ENCODE data around the gene C1D. TPM values are rescaled to one million over a fixed set of nuclear protein-coding genes. Genes with fewer than 3 reads are reported as not detected.
"Not testable (repeated sequence)": the region's sequence is repeated elsewhere in the genome, so short reads cannot be mapped to it uniquely, and the experiment has no call there.

C1D gene
- total and polyA plus RNA-seq, 2 experiments from 2014 or later, result 29.4 to 55.6 TPM

- no peak overlapping the region for H3K4me3 ChIP-seq
- H3K27me3 ChIP-seq, result no peaks in the 10 kb centered on the region
- H3K36me3 ChIP-seq (replicated peaks; ENCODE audit: insufficient read depth, low read depth), result no peaks in the 10 kb centered on the region
- H4K20me1 ChIP-seq (ENCODE audit: insufficient read depth, poor library complexity, severe bottlenecking), result no peaks in the 10 kb centered on the region
- WGBS (ENCODE audit: low lambda C conversion rate, missing lambda C conversion rate), result 87% methylated on average over 3 of the region's 3 CpGs
- no peak for TF ChIP-seq EZH2phosphoT487 (IDR thresholded peaks at IDR 0.05; ENCODE audit: low read depth, severe bottlenecking, unreplicated experiment)
- TF ChIP-seq EZH2 (IDR thresholded peaks at IDR 0.05; ENCODE audit: borderline replicate concordance), result no peak
- no peak for TF ChIP-seq CTCF (IDR thresholded peaks at IDR 0.05; ENCODE audit: poor library complexity)
- H3K27ac ChIP-seq, result no peak overlapping the region
- no peak for DNase-seq (ENCODE audit: low spot score)
- no peaks in the 10 kb centered on the region for H3K9me3 ChIP-seq (ENCODE audit: low read depth)
- no peaks in the 10 kb centered on the region for H3K9me2 ChIP-seq (replicated peaks; ENCODE audit: insufficient read depth)
- H2AFZ ChIP-seq, result no peak overlapping the region
- no peaks in the 10 kb centered on the region for H3K79me2 ChIP-seq
- H3K4me1 ChIP-seq (ENCODE audit: insufficient read depth), result no peaks in the 10 kb centered on the region
- H3K4me2 ChIP-seq, result no peak overlapping the region
Observed at GRCh38 chr2:67997528-67997900, 65.3 kb downstream of the C1D start.

DNA sequence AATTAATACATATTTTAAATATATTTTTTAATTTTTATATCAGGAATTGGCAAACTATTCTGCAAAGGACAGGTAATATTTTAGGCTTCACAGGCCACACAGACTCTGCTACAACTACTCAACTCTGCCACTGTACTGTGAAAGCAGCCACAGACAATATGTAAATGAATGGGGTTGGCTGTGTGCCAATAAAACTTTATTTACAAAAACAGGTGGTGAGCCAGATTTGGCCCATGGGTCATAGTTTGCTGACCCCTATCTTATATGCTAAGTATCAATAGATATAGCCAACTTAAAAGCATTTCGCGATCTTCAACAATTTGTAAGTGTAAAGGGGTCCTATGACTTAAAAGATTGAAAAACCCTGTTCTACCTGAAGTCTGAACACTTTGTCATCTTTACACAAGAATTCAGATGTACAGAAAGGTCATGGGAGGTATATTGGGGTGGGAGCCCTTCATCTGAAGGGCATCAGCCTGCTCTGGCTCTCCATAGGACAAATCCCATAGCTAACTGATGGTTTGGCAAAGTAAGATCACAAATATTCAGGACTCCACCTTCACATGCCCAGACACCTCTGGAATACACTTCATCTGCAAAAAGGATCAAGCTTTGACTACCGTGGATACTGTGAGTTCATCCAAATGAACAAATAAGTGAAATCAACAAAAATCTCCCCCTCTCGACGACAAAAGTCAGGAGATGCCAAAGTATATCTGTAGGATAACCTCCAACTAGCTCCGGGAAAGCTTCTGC lies 65.9 kb downstream of the C1D start:
- 95% methylated on average over 6 of the region's 6 CpGs for WGBS (ENCODE audit: low lambda C conversion rate, missing lambda C conversion rate)
- H3K27me3 ChIP-seq, result no peaks in the 10 kb centered on the region
- no peaks in the 10 kb centered on the region for H3K9me2 ChIP-seq (replicated peaks; ENCODE audit: insufficient read depth)
- no peak overlapping the region for H3K4me2 ChIP-seq
- no peaks in the 10 kb centered on the region for H3K9me3 ChIP-seq (ENCODE audit: low read depth)
- no peak for DNase-seq (ENCODE audit: low spot score)
- H3K27ac ChIP-seq, result no peak overlapping the region
- no peaks in the 10 kb centered on the region for H3K79me2 ChIP-seq
- no peak overlapping the region for H3K4me3 ChIP-seq
- H3K36me3 ChIP-seq (replicated peaks; ENCODE audit: insufficient read depth, low read depth), result no peaks in the 10 kb centered on the region
- TF ChIP-seq EZH2 (IDR thresholded peaks at IDR 0.05; ENCODE audit: borderline replicate concordance), result no peak
- no peak for TF ChIP-seq CTCF (IDR thresholded peaks at IDR 0.05; ENCODE audit: poor library complexity)
- TF ChIP-seq EZH2phosphoT487 (IDR thresholded peaks at IDR 0.05; ENCODE audit: low read depth, severe bottlenecking, unreplicated experiment), result no peak
- H2AFZ ChIP-seq, result no peak overlapping the region
- H3K4me1 ChIP-seq (ENCODE audit: insufficient read depth), result no peaks in the 10 kb centered on the region
- H4K20me1 ChIP-seq (ENCODE audit: insufficient read depth, poor library complexity, severe bottlenecking), result no peaks in the 10 kb centered on the region

DNA sequence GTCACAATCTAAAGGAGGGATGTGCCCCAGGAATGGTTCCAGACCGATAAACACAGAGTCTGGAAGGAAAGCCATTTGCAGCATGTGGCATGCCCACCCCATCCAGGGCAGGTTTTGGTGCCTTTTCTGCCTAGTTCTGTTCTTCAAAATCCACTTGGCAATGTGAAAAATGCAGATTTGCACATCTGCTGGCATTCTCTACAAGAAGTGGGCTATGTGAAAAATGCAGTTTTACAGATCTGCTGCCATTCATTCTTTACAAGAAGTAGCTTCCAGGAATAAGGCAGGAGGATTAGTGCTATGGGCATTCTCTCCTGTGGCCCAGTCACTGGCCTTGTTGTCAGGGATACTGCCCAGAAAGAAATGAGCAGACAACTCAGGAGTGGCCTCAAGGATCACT lies 68.1 kb downstream of the C1D start:
- Histone ChIP-seq H3K4me2 (no peak overlapping the region), H3K9me2 (replicated peaks; ENCODE audit: insufficient read depth) (no peaks in the 10 kb centered on the region), H2AFZ (no peak overlapping the region), H3K27me3 (no peaks in the 10 kb centered on the region), H4K20me1 (ENCODE audit: insufficient read depth, poor library complexity, severe bottlenecking) (no peaks in the 10 kb centered on the region), H3K9me3 (ENCODE audit: low read depth) (no peaks in the 10 kb centered on the region), H3K79me2 (no peaks in the 10 kb centered on the region), H3K4me3 (no peak overlapping the region), H3K27ac (no peak overlapping the region), H3K36me3 (replicated peaks; ENCODE audit: insufficient read depth, low read depth) (no peaks in the 10 kb centered on the region), H3K4me1 (ENCODE audit: insufficient read depth) (no peaks in the 10 kb centered on the region)
- DNase-seq (ENCODE audit: low spot score), result no peak
- WGBS (ENCODE audit: low lambda C conversion rate, missing lambda C conversion rate), result 81% methylated on average over 1 of the region's 1 CpG
- TF ChIP-seq EZH2 (IDR thresholded peaks at IDR 0.05; ENCODE audit: borderline replicate concordance) (no peak), EZH2phosphoT487 (IDR thresholded peaks at IDR 0.05; ENCODE audit: low read depth, severe bottlenecking, unreplicated experiment) (no peak), CTCF (IDR thresholded peaks at IDR 0.05; ENCODE audit: poor library complexity) (no peak)

- H3K4me2 ChIP-seq; H3K27me3 ChIP-seq; H3K4me3 ChIP-seq; H3K9me3 ChIP-seq (ENCODE audit: low read depth); H3K79me2 ChIP-seq; H3K36me3 ChIP-seq (replicated peaks; ENCODE audit: insufficient read depth, low read depth); H4K20me1 ChIP-seq (ENCODE audit: insufficient read depth, poor library complexity, severe bottlenecking); H2AFZ ChIP-seq; DNase-seq (ENCODE audit: low spot score); H3K27ac ChIP-seq; H3K4me1 ChIP-seq (ENCODE audit: insufficient read depth); H3K9me2 ChIP-seq (replicated peaks; ENCODE audit: insufficient read depth): not testable (repeated sequence)
- WGBS (ENCODE audit: low lambda C conversion rate, missing lambda C conversion rate), result 96% methylated on average over 3 of the region's 3 CpGs
Observed at GRCh38 chr2:67994069-67994468, 68.7 kb downstream of the C1D start.

Data from hepatocyte (in vitro differentiated cells).